HEK293 (cell line): Measurements from ENCODE around the gene ZNF585A.

Source experiments
- CTCF ChIA-PET: fragments of 350-600 bp; formaldehyde crosslinking; extraction: SDS; loops from one replicate; lab custom pipeline; 2021; ENCODE audit warnings: antibody characterized with exemption; lab: Yijun Ruan, JAX
- POLR2A ChIA-PET: fragments of 300-600 bp; formaldehyde crosslinking; extraction: SDS; loops from one replicate; lab custom pipeline; 2020; ENCODE audit warnings: antibody characterized with exemption, inconsistent platforms; lab: Yijun Ruan, JAX
- H3K27ac ChIP-seq: fragments of 200-500 bp; sonication (Bioruptor generic); 2 replicates; pipeline ENCODE4 v1.5.1; 2014; ENCODE audit warnings: low read depth, low read length, control low read depth, inconsistent platforms; ENCODE audit errors: extremely low read depth
- H3K36me3 ChIP-seq, 2 experiments: fragments of 200-500 bp in 1 of 2; sonication (Bioruptor generic) in 1 of 2; 1 replicate in 1 of 2; 2 replicates in 1 of 2; pipeline ENCODE4 v1.5.1; 2014 to 2017; ENCODE audit warnings: inconsistent platforms in 2 of 2, low read length in 2 of 2; ENCODE audit not compliant: control insufficient read depth in 2 of 2, insufficient read depth in 1 of 2
- H3K4me1 ChIP-seq: fragments of 200-500 bp; sonication (Bioruptor generic); 2 replicates; pipeline ENCODE4 v1.5.1; 2014; ENCODE audit warnings: mild to moderate bottlenecking, low read length, inconsistent platforms; ENCODE audit not compliant: control insufficient read depth, insufficient read depth
- H3K4me3 ChIP-seq: 2 replicates; pipeline ENCODE4 v1.5.1; 2011; ENCODE audit warnings: low read depth, mild to moderate bottlenecking, control low read depth, low read length, moderate library complexity
- H3K9me3 ChIP-seq: fragments of 200-500 bp; sonication (Bioruptor generic); 2 replicates; pipeline ENCODE4 v1.5.1; 2014; ENCODE audit warnings: low read depth, low read length, inconsistent platforms; ENCODE audit not compliant: control insufficient read depth, insufficient read depth
- EGR2 ChIP-seq: fragments of 450-650 bp; formaldehyde crosslinking; IDR thresholded peaks from 2 replicates; pipeline ENCODE4 v1.5.1; 2016; ENCODE audit warnings: low read depth, missing biosample characterization, missing genetic modification characterization
- GLI4 ChIP-seq: fragments of 450-650 bp; formaldehyde crosslinking; IDR thresholded peaks from 2 replicates; pipeline ENCODE4 v1.5.1; 2016; ENCODE audit warnings: missing biosample characterization, missing genetic modification characterization
- HOXC10 ChIP-seq: sonication (generic); formaldehyde crosslinking; IDR thresholded peaks from 2 replicates; pipeline ENCODE4 v1.8.1; 2023; ENCODE audit warnings: mild to moderate bottlenecking, missing genetic modification reagents
- KLF16 ChIP-seq: fragments of 450-650 bp; formaldehyde crosslinking; IDR thresholded peaks from 2 replicates; pipeline ENCODE4 v1.5.1; 2017; ENCODE audit warnings: missing biosample characterization, missing genetic modification characterization
- MZF1 ChIP-seq: fragments of 450-650 bp; formaldehyde crosslinking; IDR thresholded peaks from 2 replicates; pipeline ENCODE4 v1.5.1; 2017; ENCODE audit warnings: missing biosample characterization, missing genetic modification characterization, borderline replicate concordance
- OVOL3 ChIP-seq: fragments of 450-650 bp; formaldehyde crosslinking; IDR thresholded peaks from 2 replicates; pipeline ENCODE4 v1.5.1; 2016; ENCODE audit warnings: missing biosample characterization, missing genetic modification characterization
- RBAK ChIP-seq: fragments of 450-650 bp; formaldehyde crosslinking; IDR thresholded peaks from 2 replicates; pipeline ENCODE4 v1.5.1; 2016; ENCODE audit warnings: missing biosample characterization, missing genetic modification characterization
- REPIN1 ChIP-seq: fragments of 450-650 bp; formaldehyde crosslinking; IDR thresholded peaks from 2 replicates; pipeline ENCODE4 v1.5.1; 2017; ENCODE audit warnings: missing biosample characterization, missing genetic modification characterization, low read depth
- YY1 ChIP-seq: fragments of 450-650 bp; formaldehyde crosslinking; IDR thresholded peaks from 2 replicates; pipeline ENCODE4 v1.5.1; 2018; ENCODE audit warnings: missing biosample characterization, missing genetic modification characterization
- ZBTB1 ChIP-seq: fragments of 450-650 bp; formaldehyde crosslinking; IDR thresholded peaks from 2 replicates; pipeline ENCODE4 v1.5.1; 2016; ENCODE audit warnings: missing biosample characterization, missing genetic modification characterization
- ZBTB11 ChIP-seq: fragments of 450-650 bp; formaldehyde crosslinking; conservative IDR thresholded peaks from 2 replicates; pipeline ENCODE4 v1.5.1; 2016; ENCODE audit warnings: low read depth, missing biosample characterization, missing genetic modification characterization
- ZBTB21 ChIP-seq: fragments of 450-650 bp; formaldehyde crosslinking; IDR thresholded peaks from 2 replicates; pipeline ENCODE4 v1.5.1; 2017; ENCODE audit warnings: missing biosample characterization, missing genetic modification characterization
- ZFP69B ChIP-seq: fragments of 450-650 bp; formaldehyde crosslinking; IDR thresholded peaks from 2 replicates; pipeline ENCODE4 v1.5.1; 2016; ENCODE audit warnings: missing biosample characterization, missing genetic modification characterization
- ZNF121 ChIP-seq: fragments of 450-650 bp; formaldehyde crosslinking; IDR thresholded peaks from 2 replicates; pipeline ENCODE4 v1.5.1; 2016; ENCODE audit warnings: missing biosample characterization, missing genetic modification characterization
- ZNF157 ChIP-seq: fragments of 450-650 bp; formaldehyde crosslinking; IDR thresholded peaks from 2 replicates; pipeline ENCODE4 v1.5.1; 2016; ENCODE audit warnings: missing biosample characterization, missing genetic modification characterization
- ZNF211 ChIP-seq: fragments of 450-650 bp; formaldehyde crosslinking; IDR thresholded peaks from 2 replicates; pipeline ENCODE4 v1.5.1; 2016; ENCODE audit warnings: low read depth, missing biosample characterization, missing genetic modification characterization
- ZNF266 ChIP-seq: fragments of 450-650 bp; formaldehyde crosslinking; IDR thresholded peaks from 2 replicates; pipeline ENCODE4 v1.5.1; 2016; ENCODE audit warnings: missing biosample characterization, missing genetic modification characterization, low read depth
- ZNF280D ChIP-seq: fragments of 450-650 bp; formaldehyde crosslinking; IDR thresholded peaks from 2 replicates; pipeline ENCODE4 v1.5.1; 2016; ENCODE audit warnings: missing biosample characterization, missing genetic modification characterization
- ZNF341 ChIP-seq: fragments of 450-650 bp; formaldehyde crosslinking; IDR thresholded peaks from 2 replicates; pipeline ENCODE4; 2016; ENCODE audit warnings: low read depth, missing biosample characterization, missing genetic modification characterization
- ZNF366 ChIP-seq: fragments of 450-650 bp; formaldehyde crosslinking; conservative IDR thresholded peaks from 2 replicates; pipeline ENCODE4 v1.5.1; 2016; ENCODE audit warnings: missing biosample characterization, missing genetic modification characterization
- ZNF544 ChIP-seq: fragments of 450-650 bp; formaldehyde crosslinking; IDR thresholded peaks from 2 replicates; pipeline ENCODE4 v1.5.0; 2017; ENCODE audit warnings: missing biosample characterization, missing genetic modification characterization
- ZNF600 ChIP-seq: fragments of 450-650 bp; formaldehyde crosslinking; IDR thresholded peaks from 2 replicates; pipeline ENCODE4 v1.5.1; 2016; ENCODE audit warnings: missing biosample characterization, missing genetic modification characterization
- ZNF654 ChIP-seq: fragments of 450-650 bp; formaldehyde crosslinking; IDR thresholded peaks from 2 replicates; pipeline ENCODE4 v1.5.1; 2016; ENCODE audit warnings: low read depth, missing biosample characterization, missing genetic modification characterization
- ZNF664 ChIP-seq: fragments of 450-650 bp; formaldehyde crosslinking; IDR thresholded peaks from 2 replicates; pipeline ENCODE4 v1.5.1; 2016; ENCODE audit warnings: missing biosample characterization, missing genetic modification characterization
- ZNF677 ChIP-seq: fragments of 450-650 bp; IDR thresholded peaks from 2 replicates; pipeline ENCODE4 v1.5.0; 2018; ENCODE audit warnings: missing biosample characterization, mild to moderate bottlenecking, missing genetic modification characterization, moderate library complexity
- ZNF768 ChIP-seq: fragments of 450-650 bp; formaldehyde crosslinking; IDR thresholded peaks from 2 replicates; pipeline ENCODE4 v1.5.1; 2018; ENCODE audit warnings: missing biosample characterization, mild to moderate bottlenecking, missing genetic modification characterization
- ZSCAN30 ChIP-seq: fragments of 450-650 bp; IDR thresholded peaks from 2 replicates; pipeline ENCODE4 v1.5.1; 2018; ENCODE audit warnings: missing biosample characterization, mild to moderate bottlenecking, missing genetic modification characterization, moderate library complexity
- TF ChIP-seq, protein P1 (sequence below): fragments of 450-650 bp; formaldehyde crosslinking; IDR thresholded peaks from 2 replicates; pipeline ENCODE4 v1.5.1; 2016; ENCODE audit warnings: missing biosample characterization, missing genetic modification characterization

Gene ZNF585A

DNA sequence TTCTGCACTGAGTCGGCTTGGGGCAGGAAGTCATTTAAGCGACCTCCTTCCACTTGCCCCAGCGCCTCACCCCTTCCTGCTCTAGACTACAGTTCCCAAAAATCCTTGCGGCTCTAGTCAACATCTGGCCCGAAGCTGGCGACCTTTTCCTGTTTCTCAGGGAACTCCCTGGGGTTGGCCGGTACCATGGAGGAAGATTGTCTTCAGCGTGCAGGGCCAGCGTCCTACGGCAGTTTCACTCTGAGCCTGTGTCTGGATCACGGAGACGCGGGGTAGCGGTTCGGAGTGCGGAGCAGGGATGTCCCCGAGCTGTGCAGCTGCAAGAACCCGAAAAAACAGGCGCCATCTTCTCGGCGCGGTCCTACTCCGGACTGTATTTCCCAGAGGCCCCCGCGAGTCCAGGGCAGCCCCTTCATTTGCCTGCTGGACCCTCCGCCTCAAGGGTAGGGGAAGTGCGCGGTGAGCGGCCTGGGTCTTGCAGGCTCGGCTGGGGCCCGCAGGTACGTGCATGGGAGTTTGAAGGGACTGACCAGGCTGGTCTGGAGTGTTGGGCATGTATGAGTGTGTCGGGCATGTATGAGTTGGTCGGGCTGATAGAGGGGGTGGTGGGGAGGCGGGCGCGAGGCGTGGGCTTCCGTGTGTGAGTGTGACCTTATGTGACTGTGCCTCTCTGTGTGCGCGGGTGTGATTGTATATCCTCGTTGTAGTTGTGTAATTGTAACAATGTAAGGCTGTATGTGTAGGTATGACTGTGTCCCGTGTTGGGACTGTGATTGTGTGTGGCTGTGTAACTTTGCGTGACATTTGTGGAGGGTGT is 45.5 kb upstream of the ZNF585A start, which contains the start of gene ZNF383 (continued):
- TF ChIP-seq ZBTB11 (tag by site-specific recombination) (peak; percentile 93), ZNF544 (tag by site-specific recombination) (no peak), ZNF280D (tag by site-specific recombination) (peak; percentile 95), OVOL3 (peak; percentile 87; the same call in 1 of the 2 replicates), YY1 (tag by site-specific recombination) (peak; percentile 100), HOXC10 (CRISPR knock-in tag) (no peak), ZNF768 (no peak; the same call in 1 of the 2 replicates), RBAK (tag by site-specific recombination) (peak; percentile 59; the same call in 1 of the 2 replicates), ZBTB21 (peak; percentile 85)

GRCh38 chr19:37217480-37217774 is 44.9 kb upstream of the ZNF585A start:
- H3K4me3 ChIP-seq, result peak overlapping the region; percentile 77
- H3K27ac ChIP-seq, result peak overlapping the region; percentile 69; the same call in 1 of the 2 replicates
- no peaks in the 10 kb centered on the region; the same call in none of the 2 replicates for H3K9me3 ChIP-seq
- POLR2A ChIA-PET, result interaction anchor here (0.6 to 1.8 kb wide), 22 partner anchors 9 to 1989 kb away, joined by 3 to 12 read pairs (median 4); partner anchors contain the start of genes FAM187B, ZNF146, ZNF345 and ZNF382
- CTCF ChIA-PET, result interaction anchor here (0.6 to 1.4 kb wide), 3 partner anchors 9 to 365 kb away, joined by 3 to 4 read pairs (median 3); no protein-coding TSS in a partner anchor
- peaks cover 3% of the 10 kb centered on the region; the same call in 1 of the 2 replicates for H3K4me1 ChIP-seq
- H3K36me3 ChIP-seq, result peaks cover 19 to 34% of the 10 kb centered on the region in 2 experiments
- TF ChIP-seq MZF1 (tag by site-specific recombination) (peak; percentile 46; the same call in 1 of the 2 replicates), ZNF211 (tag by site-specific recombination) (no peak), ZNF121 (tag by site-specific recombination) (no peak), KLF16 (tag by site-specific recombination) (0 out of 2 replicates have a peak, but pooled peaks have one; percentile 8), ZNF654 (tag by site-specific recombination) (0 out of 2 replicates have a peak, but pooled peaks have one; percentile 3), ZBTB1 (tag by site-specific recombination) (no peak), ZNF341 (tag by site-specific recombination) (0 out of 2 replicates have a peak, but pooled peaks have one; percentile 68), ZFP69B (no peak), ZNF677 (tag by site-specific recombination) (no peak), ZNF157 (0 out of 2 replicates have a peak, but pooled peaks have one; percentile 21), ZNF600 (tag by site-specific recombination) (peak; percentile 100), ZSCAN30 (tag by site-specific recombination) (0 out of 2 replicates have a peak, but pooled peaks have one; percentile 11), ZNF366 (peak; percentile 25; the same call in 1 of the 2 replicates), ZNF664 (peak; percentile 19; the same call in 1 of the 2 replicates), REPIN1 (tag by site-specific recombination) (0 out of 2 replicates have a peak, but pooled peaks have one; percentile 27), ZNF266 (tag by site-specific recombination) (peak; percentile 63; the same call in 1 of the 2 replicates), EGR2 (tag by site-specific recombination) (no peak), GLI4 (no peak)
- TF ChIP-seq, protein P1, sequence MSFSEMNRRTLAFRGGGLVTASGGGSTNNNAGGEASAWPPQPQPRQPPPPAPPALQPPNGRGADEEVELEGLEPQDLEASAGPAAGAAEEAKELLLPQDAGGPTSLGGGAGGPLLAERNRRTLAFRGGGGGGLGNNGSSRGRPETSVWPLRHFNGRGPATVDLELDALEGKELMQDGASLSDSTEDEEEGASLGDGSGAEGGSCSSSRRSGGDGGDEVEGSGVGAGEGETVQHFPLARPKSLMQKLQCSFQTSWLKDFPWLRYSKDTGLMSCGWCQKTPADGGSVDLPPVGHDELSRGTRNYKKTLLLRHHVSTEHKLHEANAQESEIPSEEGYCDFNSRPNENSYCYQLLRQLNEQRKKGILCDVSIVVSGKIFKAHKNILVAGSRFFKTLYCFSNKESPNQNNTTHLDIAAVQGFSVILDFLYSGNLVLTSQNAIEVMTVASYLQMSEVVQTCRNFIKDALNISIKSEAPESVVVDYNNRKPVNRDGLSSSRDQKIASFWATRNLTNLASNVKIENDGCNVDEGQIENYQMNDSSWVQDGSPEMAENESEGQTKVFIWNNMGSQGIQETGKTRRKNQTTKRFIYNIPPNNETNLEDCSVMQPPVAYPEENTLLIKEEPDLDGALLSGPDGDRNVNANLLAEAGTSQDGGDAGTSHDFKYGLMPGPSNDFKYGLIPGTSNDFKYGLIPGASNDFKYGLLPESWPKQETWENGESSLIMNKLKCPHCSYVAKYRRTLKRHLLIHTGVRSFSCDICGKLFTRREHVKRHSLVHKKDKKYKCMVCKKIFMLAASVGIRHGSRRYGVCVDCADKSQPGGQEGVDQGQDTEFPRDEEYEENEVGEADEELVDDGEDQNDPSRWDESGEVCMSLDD (tag by site-specific recombination), result peak; percentile 82
